Activated CD4-positive, alpha-beta T cell treated with anti-CD3 and anti-CD28 coated beads, Interleukin-2, Interleukin-4, amounts not matched to agents 100 ng/mL and 50 ng/mL, durations not matched to agents 16 hours and 8 hours (primary cell): ENCODE results near the gene ZSWIM5.
"Not testable (repeated sequence)": the region's sequence is repeated elsewhere in the genome, so short reads cannot be mapped to it uniquely, and the experiment has no call there.

Experiments used
- DNase-seq: peaks from one replicate; pipeline ENCODE4 v3.0.0-alpha.2; 2020; ENCODE audit warnings: low spot score

Gene ZSWIM5

DNA sequence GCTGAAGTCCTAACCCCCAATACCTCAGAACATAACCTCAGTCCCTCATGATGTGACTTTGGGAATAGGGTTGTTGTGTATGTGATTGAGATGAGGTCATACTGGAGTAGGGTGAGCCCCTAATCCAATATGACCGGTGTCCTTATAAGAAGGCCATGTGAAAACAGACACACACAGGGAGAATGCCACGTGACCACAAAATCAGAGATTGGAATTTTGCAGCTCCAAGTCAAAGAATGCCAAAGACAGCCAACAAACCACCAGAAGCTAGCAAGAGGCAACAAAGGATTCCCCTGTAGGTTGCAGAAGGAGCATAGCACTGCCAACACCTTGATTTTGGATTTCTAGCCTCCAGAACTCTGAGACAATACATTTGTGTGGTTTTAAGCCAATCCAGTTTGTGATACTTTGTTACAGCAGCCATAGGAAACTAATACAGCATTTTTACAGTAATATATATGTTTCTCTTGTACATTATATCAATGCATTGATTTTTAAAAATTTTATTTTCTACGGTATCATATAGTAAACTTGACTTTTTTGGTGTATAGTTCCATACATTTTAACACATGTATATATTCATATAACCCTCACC, 5.4 kb downstream of the ZSWIM5 start:
- no peak for DNase-seq

DNA sequence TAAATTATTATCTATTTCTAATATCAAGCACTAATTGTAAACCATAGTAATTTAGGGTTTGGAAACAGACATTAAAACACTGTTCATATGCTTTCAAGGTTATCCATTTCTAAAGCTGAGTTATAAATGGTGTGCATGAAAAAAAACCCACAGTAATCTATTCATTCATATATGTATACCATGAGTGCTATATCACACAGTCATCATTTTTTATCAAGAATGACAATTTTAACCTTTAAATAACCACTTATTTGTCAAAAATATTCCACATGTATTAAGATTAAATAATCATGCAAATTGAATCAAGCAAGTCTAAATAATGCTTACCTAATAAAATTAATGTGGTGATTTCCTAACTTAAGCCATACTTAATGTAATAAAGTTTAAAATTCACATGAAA, 6.0 kb downstream of the ZSWIM5 start:
- no peak for DNase-seq

DNA sequence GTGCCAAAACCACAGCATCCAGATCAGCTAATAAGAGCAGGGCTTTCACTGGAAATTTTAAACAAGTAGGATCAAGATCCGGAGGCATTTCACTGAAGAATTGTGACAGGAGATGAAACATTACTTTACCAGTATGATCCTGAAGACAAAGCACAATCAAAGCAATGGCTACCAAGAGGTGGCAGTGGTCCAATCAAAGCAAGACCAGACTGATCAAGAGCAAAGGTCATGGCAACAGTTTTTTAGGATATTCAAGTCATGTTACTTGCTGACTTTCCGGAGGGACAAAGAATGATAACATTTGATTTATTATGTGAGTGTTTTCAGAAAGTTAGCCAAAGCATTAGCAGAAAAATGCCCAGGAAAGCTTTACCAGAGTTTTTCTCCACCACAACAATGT, 8.2 kb downstream of the ZSWIM5 start:
- DNase-seq = no peak

DNA sequence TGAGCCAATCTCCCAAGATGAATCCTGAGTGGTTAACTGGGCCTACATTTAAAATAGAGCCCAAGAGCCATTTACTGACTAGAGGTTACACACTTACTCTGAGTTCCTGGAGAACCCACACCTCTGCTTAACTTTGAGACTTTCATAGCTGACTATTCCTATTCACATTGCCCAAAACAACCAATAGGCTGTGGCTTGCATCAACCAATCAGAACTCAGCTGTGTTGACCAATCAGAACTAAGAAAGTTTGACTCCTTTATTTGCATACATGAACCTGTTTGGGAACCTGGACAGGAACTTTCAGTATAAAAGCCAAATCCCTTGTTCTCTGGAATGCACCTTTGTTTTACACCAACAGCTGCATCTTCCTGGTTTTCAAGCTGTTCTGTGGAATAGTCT, 9.5 kb downstream of the ZSWIM5 start:
- no peak for DNase-seq

DNA sequence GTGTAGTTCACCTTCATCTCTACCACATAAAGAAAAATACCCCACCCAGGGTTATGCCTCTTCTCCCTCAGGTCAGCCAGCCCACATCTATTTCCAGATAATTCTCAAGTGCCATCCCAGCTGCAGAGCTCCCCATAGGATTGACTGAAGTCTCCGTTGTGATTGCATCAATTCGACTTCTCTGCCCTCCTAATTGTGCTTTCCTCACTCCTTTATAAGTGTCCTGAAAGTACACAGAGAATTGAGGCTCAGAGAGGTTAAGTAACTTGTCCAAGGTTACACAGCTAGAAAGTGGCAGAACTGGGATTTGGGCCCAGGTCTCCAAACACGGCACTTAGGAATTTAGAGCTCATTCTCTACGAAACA, 15.0 kb downstream of the ZSWIM5 start:
- no peak for DNase-seq

DNA sequence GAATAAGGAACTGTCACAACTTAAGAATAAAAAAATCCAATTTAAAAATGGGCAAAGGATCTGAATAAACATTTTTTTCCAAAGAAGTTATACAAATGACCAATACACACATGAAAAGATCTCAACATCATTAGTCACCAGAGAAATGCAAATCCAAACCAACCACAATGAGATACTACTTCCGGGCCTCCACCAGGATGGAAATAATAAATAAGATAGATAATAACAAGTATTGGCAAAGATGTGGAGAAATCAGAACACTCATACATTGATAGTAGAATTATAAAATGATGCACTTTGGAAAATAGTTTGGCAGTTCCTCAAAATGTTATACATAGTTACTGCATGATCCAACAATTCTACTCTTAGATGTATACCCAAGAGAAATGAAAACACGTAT, 18.7 kb downstream of the ZSWIM5 start:
- DNase-seq = no peak

DNA sequence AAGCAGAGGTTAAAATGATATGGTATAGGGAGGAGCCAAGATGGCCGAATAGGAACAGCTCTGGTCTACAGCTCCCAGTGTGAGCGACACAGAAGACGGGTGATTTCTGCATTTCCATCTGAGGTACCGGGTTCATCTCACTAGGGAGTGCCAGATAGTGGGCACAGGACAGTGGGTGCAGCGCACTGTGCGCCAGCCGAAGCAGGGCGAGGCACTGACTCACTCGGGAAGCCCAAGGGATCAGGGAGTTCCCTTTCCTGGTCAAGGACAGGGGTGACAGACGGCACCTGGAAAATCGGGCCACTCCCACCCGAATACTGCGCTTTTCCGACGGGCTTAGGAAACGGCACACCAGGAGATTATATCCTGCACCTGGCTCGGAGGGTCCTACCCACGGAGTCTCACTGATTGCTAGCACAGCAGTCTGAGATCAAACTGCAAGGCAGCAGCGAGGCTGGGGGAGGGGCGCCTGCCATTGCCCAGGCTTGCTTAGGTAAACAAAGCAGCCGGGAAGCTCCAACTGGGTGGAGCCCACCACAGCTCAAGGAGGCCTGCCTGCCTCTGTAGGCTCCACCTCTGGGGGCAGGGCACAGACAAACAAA, 26.4 kb downstream of the ZSWIM5 start:
- DNase-seq = not testable (repeated sequence)

DNA sequence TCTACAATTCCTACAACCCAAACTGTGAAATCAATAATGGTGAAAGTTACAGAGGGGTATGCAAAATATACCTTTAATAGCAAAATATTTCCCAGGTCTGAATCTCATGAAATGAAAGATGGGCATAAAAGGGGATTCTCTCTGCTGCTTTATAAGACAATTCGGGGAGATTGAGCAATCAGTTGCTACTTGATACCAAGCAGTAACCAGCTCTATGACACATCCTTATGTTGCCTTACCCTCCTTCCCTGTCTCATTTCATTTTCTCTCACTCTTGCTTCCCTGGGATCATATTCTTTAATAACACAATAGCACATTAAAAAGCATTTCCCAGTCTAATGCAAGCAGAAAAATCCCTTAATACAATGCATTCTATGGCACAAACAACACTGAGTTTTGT, 29.0 kb downstream of the ZSWIM5 start:
- no peak for DNase-seq

DNA sequence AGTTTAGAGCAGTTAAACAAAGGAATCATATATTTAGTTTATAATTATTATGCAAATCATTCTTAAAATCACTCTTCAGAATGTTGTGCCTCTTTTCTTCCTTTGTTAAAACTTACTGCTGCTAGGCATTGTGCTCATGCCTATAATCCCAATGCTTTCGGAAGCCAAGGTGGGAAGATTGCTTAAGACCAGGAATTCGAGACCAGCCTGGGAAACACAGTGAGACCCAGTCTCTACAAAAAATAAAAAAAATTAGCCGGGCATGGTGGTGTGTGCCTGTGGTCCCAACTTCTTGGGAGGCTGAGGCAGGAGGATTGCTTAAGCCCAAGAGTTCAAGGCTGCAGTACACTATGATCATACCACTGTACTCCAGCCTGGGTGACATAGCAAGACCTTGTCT, 33.6 kb downstream of the ZSWIM5 start:
- DNase-seq = no peak

DNA sequence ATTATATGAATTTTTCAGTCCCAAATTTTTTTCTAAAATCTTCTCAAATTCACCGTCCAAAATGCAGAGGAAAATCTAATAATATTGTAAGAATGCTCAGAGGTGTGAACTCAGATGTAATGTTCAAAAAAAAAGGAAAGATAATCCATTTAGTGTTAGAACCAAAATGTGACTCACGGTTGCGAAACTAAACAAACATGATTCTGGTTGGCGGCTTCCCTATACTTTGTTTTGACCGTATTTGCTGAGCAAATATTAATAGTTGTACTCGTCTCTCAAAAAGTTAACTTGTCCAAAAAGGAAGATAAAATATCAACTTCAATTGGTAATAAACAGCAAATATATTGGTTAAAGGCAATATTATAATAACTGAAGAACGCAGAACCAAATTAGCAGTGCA, 34.4 kb downstream of the ZSWIM5 start:
- DNase-seq = no peak

DNA sequence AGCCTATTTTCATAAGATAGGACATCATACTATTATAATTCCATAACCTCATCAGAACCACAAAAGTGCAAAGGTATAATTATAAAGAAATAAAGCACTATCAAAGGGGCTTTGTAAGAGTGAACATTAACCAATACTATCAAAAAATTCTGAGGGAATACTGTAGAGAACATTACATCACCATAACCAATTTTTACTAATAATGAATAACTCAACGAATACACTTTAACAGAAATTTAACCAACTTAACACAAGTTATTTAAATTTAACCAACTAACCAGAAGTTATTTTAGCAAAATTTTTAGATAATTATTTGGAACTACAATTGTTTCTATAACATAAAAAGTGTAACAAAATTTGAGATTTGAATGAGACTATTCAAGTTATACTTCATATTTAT, 34.8 kb downstream of the ZSWIM5 start:
- DNase-seq = no peak

DNA sequence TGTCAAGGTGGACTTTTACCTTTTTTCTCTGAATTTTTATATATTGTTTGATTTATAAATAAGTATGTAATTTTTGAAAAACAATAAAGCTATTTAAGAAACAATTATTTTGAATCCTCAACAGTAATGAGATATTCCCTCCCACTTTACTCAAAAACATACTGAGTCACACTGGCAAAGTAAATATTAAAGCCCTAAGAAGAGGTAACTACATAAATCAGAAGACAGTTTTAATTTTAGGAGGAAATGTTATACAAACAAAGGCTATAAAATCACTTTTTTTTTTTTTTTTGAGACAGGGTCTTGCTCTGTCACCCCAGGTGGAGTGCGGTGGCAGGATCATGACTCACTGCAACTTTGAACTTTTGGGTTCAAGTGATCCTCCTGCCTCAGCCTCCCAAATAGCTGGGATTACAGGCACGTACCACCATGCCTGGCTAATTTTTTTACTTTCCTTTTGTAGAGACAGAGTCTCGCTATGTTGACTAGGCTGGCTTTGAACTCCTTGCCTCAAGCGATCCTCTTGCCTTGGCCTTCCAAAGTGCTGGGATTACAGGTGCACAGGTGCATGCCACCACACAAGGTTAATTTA, 36.2 kb downstream of the ZSWIM5 start:
- DNase-seq = no peak

DNA sequence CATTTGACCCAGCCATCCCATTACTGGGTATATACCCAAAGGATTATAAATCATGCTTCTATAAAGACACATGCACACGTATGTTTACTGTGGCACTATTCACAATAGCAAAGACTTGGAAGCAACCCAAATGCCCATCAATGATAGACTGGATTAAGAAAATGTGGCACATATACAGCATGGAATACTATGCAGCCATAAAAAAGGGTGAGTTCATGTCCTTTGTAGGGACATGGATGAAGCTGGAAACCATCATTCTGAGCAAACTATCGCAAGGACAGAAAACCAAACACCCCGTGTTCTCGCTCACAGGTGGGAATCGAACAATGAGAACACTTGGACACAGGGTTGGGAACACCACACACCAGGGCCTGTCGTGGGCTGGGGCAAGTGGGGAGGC, 38.5 kb downstream of the ZSWIM5 start:
- not testable (repeated sequence) for DNase-seq

DNA sequence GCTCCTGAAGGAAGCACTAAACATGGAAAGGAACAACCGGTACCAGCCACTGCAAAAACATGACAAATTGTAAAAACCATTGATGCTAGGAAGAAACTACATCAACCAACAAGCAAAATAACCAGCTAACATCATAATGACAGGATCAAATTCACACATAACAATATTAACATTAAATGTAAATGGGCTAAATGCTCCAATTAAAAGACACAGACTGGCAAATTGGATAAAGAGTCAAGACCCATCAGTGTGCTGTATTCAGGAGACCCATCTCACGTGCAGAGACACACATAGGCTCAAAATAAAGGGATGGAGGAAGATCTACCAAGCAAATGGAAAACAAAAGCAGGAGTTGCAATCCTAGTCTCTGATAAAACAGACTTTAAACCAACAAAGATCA, 42.1 kb downstream of the ZSWIM5 start:
- not testable (repeated sequence) for DNase-seq

DNA sequence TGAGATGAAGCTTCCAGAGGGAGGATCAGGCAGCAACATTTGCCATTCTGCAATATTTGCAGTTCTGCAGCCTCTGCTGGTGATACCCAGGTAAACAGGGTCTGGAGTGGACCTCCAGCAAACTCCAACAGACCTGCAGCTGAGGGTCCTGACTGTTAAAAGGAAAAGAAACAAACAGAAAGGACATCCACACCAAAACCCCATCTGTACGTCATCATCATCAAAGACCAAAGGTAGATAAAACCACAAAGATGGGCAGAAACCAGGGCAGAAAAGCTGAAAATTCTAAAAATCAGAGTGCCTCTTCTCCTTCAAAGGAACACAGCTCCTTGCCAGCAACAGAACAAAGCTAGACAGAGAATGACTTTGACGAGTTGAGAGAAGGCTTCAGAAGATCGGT, 43.3 kb downstream of the ZSWIM5 start:
- DNase-seq = not testable (repeated sequence)

DNA sequence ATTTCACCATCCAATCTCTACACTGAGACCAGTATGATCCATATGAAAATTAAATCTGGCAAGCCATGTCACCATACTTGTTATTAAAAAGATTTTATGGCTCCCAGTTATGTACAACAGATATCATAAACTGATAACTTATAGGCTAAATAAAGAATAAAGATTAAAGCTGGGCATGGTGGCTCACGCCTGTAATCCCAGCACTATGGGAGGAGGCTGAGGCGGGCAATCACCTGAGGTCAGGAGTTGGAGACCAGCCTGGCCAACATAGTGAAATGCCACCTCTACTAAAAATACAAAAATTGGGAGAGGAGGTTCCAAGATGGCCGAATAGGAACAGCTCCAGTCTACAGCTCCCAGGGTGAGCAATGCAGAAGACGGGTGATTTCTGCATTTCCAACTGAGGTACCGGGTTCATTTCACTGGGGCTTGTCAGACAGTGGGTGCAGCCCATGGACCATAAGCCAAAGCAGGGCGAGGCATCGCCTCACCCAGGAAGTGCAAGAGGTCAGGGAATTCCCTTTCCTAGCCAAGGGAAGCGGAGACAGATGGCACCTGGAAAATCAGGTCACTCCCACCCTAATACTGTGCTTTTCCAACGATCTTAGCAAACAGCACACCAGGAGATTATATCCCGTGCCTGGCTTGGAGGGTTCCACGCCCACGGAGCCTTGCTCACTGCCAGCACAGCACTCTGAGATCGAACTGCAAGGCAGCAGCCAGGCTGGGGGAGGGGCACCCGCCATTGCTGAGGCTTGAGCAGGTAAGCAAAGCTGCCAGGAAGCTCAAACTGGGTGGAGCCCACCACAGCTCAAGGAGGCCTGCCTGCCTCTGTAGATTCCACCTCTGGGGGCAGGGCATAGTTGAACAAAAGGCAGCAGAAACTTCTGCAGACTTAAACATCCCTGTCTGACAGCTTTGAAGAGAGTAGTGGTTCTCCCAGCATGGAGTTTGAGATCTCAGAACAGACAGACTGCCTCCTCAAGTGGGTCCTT, 44.1 kb downstream of the ZSWIM5 start:
- not testable (repeated sequence) for DNase-seq

DNA sequence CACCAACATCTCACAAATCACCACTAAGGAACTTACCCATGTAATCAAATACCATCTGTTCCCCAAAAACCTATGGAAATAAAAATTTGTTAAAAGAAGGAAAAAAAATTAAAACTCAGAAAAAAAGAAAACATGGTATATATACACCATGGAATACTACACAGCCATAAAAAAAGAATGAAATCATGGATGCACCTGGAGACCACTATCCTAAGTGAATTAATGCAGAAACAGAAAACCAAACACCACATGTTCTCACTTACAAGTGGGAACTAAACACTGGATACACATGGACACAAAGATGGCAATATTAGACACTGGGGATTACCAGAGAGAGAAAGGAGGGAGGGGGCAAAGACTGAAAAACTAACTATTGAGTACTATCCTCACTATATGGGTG, 50.4 kb downstream of the ZSWIM5 start:
- no peak for DNase-seq

DNA sequence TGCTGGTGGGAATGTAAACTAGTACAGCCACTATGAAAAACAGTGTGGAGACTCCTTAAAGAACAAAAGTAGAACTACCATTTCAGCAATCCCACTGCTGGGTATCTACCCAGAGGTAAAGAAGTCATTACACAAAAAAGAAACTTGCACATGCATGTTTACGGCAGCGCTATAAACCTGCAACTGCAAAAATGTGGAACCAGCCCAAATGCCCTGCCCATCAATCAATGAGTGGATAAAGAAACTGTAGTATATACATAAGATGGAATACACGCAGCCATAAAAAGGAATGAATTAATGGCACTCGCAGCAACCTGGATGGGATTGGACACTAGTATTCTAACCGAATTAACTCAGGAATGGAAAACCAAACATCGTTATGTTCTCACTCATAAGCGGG, 51.0 kb downstream of the ZSWIM5 start:
- no peak for DNase-seq

DNA sequence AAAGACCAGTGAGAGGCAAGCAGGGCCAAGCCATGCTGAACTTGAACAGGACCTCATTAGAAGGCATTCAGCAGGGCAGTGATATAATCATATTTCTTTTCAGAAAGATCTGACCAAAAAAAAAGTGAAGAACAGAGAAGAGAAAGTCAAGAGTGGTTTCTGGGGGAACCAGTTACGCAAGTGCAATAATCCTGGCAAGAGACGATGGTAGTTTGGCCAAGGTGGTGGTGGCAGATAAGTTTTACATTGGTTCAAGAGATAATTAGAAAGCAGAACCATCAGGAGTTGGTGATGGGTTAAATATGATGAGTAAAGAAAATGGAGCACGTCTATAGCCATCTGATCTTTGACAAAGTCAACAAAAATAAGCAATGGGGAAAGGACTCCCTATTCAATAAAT, 54.3 kb downstream of the ZSWIM5 start:
- DNase-seq = no peak

DNA sequence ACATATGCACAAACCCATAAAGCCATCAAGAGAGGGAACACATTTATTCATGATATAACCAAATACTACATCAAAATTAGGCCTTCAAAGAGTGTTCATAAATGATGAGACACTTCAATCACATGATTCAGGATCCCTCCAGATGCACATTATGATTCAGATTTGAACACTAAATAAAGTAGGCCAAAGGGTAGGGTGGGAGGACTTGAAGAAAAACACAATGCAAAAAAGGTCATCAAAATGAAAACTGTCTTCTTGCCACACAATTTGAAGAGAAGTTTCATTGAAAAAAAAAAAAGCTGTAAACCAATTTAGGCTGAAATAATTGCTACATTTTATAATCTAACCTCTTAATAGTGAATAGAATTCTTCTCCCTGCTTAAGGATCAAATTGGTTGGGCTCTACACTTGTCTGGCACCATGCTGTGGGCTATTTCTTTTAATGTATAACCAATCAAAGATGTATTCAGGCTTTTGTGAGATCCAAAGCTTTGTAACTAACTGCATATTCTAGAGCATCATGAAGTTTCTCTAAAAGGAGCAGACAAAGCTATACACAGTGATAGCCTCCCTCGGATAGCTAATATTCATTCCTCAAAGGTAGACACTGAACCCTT, 58.1 kb downstream of the ZSWIM5 start:
- no peak for DNase-seq

DNA sequence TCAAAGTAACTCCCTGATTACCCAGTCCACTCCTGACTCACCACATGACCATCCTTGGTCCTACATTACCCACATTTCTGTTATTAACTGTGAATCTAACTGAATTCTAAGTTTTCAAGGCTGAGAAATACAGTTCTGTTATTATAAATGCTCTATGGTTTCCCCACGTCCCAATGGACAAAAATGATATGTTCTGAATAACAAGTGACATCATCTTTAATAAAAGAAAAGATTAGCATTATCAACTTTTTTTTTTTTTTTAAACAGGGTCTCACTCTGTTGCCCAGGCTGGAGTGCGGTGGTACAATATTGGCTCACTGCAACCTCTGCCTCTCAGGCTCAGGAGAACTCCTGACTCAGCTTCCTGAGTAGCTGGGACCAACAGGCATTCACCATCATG, 59.6 kb downstream of the ZSWIM5 start:
- DNase-seq = no peak

DNA sequence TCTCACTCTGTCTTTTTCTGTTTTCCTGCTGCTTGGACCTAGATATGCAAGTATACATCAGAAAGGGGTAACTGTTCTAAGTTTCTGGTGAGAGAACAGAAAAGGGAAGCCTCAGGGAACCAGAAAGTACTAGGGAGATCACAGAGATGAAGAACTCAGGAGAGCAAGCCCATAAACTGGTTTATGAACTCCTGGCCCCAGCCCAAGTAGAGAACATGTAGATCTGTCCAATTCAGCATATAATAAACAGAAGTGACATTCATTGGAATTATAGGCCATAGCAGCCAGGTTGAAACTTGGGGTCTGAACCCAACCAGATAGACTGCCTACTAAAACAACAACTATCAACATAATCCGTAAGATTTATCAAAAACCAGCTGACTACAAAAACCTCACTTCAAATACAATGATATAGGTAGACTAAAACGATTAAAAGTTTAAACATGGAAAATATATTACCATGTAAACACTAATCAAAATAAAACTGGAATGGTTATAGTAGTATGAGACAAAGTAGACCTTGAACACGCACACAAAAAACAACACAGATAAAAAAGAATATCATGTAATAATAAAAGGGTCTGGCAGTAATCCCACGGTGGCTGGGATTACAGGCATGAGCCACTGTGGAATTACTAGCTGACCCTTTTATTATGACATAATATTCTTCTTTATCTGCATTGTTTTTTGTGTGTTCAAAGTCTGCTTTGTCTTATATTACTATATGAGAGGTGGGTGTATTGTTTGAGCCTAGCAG, 65.0 kb downstream of the ZSWIM5 start:
- no peak for DNase-seq
